Measurements from ENCODE around the gene SLC12A8.

Gene SLC12A8

GRCh38 chr3:125139386-125139785 is 73.2 kb downstream of the SLC12A8 start:
- Histone ChIP-seq H3K36me3 (replicated peaks) (no peaks in the 10 kb centered on the region), H3K27me3 (replicated peaks) (no peaks in the 10 kb centered on the region), H3K4me3 (ENCODE audit: low read depth, low read length) (no peak overlapping the region), H3K27ac (no peak overlapping the region)
- TF ChIP-seq, protein P1, sequence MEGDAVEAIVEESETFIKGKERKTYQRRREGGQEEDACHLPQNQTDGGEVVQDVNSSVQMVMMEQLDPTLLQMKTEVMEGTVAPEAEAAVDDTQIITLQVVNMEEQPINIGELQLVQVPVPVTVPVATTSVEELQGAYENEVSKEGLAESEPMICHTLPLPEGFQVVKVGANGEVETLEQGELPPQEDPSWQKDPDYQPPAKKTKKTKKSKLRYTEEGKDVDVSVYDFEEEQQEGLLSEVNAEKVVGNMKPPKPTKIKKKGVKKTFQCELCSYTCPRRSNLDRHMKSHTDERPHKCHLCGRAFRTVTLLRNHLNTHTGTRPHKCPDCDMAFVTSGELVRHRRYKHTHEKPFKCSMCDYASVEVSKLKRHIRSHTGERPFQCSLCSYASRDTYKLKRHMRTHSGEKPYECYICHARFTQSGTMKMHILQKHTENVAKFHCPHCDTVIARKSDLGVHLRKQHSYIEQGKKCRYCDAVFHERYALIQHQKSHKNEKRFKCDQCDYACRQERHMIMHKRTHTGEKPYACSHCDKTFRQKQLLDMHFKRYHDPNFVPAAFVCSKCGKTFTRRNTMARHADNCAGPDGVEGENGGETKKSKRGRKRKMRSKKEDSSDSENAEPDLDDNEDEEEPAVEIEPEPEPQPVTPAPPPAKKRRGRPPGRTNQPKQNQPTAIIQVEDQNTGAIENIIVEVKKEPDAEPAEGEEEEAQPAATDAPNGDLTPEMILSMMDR (IDR thresholded peaks at IDR 0.05; ENCODE audit: low read depth, low read length, missing control alignments): no peak
- DNase-seq: no peak
- in situ Hi-C loops (cut with HindIII; ENCODE audit: low pct_ligation_motif_present, low sequenced_read_pairs): no loop called here

DNA sequence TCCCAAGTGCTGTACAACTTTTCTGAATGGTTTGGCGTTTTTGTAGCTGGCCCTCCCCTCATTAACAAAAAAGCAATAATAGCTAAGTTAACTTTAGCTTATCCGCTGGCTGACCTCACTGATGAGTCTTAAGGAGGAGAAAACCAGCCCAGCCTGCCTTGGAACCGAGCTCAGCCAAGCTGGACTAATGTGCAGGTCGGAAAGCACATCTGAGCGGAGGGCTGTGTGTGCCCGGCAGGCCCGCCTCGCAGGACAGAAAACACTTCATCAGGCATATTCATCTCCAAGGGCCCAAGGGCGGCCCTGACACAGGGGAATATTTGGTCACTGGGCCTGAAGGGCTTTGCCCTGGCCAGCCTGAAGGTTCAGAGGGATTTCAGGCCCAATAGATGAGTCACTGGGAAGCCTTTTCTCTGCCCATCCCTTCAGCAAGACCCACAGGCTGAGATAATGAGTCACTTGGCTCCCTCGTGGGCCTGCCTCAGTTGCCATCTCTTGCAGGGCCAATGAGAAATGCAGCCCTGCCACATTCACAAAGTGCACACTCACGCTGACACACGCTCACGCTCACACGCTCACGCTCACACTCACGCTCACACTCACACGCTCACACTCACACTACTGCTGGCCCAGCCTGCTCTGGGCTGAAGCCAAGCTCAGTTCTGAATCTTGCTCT is 75.1 kb downstream of the SLC12A8 start:
- in situ Hi-C loops (cut with HindIII; ENCODE audit: low pct_ligation_motif_present, low sequenced_read_pairs): no loop called here
- DNase-seq: no peak
- Histone ChIP-seq H3K27me3 (replicated peaks) (no peaks in the 10 kb centered on the region), H3K36me3 (replicated peaks) (no peaks in the 10 kb centered on the region), H3K27ac (peak overlapping the region; percentile 24), H3K4me3 (ENCODE audit: low read depth, low read length) (no peak overlapping the region)
- TF ChIP-seq, protein P1 (IDR thresholded peaks at IDR 0.05; ENCODE audit: low read depth, low read length, missing control alignments): no peak

DNA sequence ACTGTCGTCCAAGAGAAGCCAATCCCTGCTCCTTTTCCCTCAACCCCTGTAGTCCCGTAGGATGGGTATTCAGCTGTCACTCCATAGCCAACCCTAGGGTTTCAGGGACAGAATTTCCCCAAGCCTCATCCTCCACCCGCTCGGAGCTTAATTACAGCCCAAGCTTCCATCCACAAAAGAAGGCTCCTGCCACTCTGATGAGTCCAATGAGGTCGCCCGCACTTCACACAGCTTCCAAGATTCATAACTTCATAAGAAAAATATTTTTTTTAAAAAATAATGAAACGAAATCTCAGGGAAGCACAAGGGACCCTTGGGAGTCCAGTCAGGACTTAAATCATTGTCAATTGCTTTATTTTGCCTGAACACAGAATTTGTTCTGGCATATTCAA is 75.6 kb downstream of the SLC12A8 start:
- TF ChIP-seq, protein P1 (IDR thresholded peaks at IDR 0.05; ENCODE audit: low read depth, low read length, missing control alignments): no peak
- in situ Hi-C loops (cut with HindIII; ENCODE audit: low pct_ligation_motif_present, low sequenced_read_pairs): no loop called here
- Histone ChIP-seq H3K36me3 (replicated peaks) (no peaks in the 10 kb centered on the region), H3K27ac (no peak overlapping the region), H3K4me3 (ENCODE audit: low read depth, low read length) (no peak overlapping the region), H3K27me3 (replicated peaks) (no peaks in the 10 kb centered on the region)
- no peak for DNase-seq

- no peak for DNase-seq
- H3K27me3 ChIP-seq (replicated peaks): no peaks in the 10 kb centered on the region
- no peak overlapping the region for H3K27ac ChIP-seq
- H3K4me3 ChIP-seq (ENCODE audit: low read depth, low read length): no peak overlapping the region
- no peaks in the 10 kb centered on the region for H3K36me3 ChIP-seq (replicated peaks)
- TF ChIP-seq, protein P1 (IDR thresholded peaks at IDR 0.05; ENCODE audit: low read depth, low read length, missing control alignments): no peak
- in situ Hi-C loops (cut with HindIII; ENCODE audit: low pct_ligation_motif_present, low sequenced_read_pairs): no loop called here
Measured at GRCh38 chr3:125136515-125136914, 76.0 kb downstream of the SLC12A8 start.

DNA sequence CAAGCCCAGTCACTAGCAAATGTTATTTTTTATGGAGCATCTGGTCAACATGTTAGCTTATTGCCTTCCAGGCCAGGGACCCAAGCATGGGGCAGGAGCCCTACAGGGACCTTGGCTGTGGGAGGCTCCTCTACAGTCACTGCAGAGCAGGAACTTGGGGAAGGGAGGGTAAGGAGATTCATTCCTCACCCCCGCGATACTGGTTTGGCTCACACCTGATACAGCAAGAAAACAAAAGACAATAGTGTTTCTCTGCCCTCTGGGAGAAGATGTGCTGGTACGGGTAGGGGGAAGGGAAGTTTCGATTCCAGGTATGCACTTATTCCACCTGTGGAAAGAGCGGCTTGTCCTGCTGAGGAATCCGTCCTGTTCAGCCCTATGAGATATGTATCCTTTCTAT is 77.6 kb downstream of the SLC12A8 start:
- H3K27me3 ChIP-seq (replicated peaks): no peaks in the 10 kb centered on the region
- in situ Hi-C loops (cut with HindIII; ENCODE audit: low pct_ligation_motif_present, low sequenced_read_pairs): no loop called here
- no peak overlapping the region for H3K4me3 ChIP-seq (ENCODE audit: low read depth, low read length)
- H3K36me3 ChIP-seq (replicated peaks): no peaks in the 10 kb centered on the region
- no peak overlapping the region for H3K27ac ChIP-seq
- no peak for DNase-seq
- TF ChIP-seq, protein P1 (IDR thresholded peaks at IDR 0.05; ENCODE audit: low read depth, low read length, missing control alignments): no peak

- H3K4me3 ChIP-seq (ENCODE audit: low read depth, low read length): no peak overlapping the region
- no peak overlapping the region for H3K27ac ChIP-seq
- H3K27me3 ChIP-seq (replicated peaks): no peaks in the 10 kb centered on the region
- in situ Hi-C loops (cut with HindIII; ENCODE audit: low pct_ligation_motif_present, low sequenced_read_pairs): no loop called here
- no peak for DNase-seq
- no peaks in the 10 kb centered on the region for H3K36me3 ChIP-seq (replicated peaks)
- TF ChIP-seq, protein P1 (IDR thresholded peaks at IDR 0.05; ENCODE audit: low read depth, low read length, missing control alignments): no peak
Measured at GRCh38 chr3:125132815-125133214, 79.7 kb downstream of the SLC12A8 start.
